Measurements from ENCODE around the gene NTSR1.

GRCh38 chr20:62766071-62766450 is 57.4 kb downstream of the NTSR1 start:
- TF ChIP-seq CTCF (IDR thresholded peaks at IDR 0.05; ENCODE audit: insufficient read depth, low read length) (no peak), REST (IDR thresholded peaks at IDR 0.05; ENCODE audit: insufficient replicate concordance, low read depth) (no peak), POLR2AphosphoS5 (IDR thresholded peaks at IDR 0.05; ENCODE audit: low read depth) (no peak), SPI1 (IDR thresholded peaks at IDR 0.05; ENCODE audit: borderline replicate concordance, low read depth) (no peak)
